ENCODE results near the gene SYT3.

SYT3 gene

DNA sequence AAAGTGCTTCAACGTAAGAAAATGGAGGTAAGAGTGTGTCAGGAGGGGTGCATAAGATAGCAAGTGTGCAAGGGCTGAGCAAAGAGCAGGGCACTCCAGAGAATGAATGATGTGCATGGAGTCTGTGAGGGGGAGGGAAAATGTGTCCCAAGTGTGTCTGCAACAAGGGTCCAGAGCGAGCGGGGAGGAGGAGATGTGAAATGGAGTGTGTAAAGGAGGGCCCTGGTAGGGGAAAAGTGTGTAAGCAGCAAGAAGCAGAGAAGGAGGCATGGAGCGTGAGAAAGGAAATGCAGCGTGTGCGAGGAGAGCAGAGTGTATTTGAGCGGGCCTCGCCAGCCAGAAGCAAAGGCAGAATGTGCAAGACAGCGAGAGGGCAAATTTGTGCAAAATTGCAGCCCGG is 21.3 kb upstream of the SYT3 start:
- DNase-seq = no peak
- no peaks in the 10 kb centered on the region for H3K36me3 ChIP-seq
- H3K9me3 ChIP-seq = no peaks in the 10 kb centered on the region
- H3K27me3 ChIP-seq = peaks cover 0 to 72% of the 10 kb centered on the region in 2 donors
- no peak overlapping the region for H3K27ac ChIP-seq
- peaks cover 0 to 19% (median 14%) of the 10 kb centered on the region in 4 donors for H3K4me1 ChIP-seq
- H3K4me3 ChIP-seq = no peak overlapping the region
- intact Hi-C loops (cut with DNase I; ENCODE audit: low total_unique reads) = no loop called here
- TF ChIP-seq, protein P1, sequence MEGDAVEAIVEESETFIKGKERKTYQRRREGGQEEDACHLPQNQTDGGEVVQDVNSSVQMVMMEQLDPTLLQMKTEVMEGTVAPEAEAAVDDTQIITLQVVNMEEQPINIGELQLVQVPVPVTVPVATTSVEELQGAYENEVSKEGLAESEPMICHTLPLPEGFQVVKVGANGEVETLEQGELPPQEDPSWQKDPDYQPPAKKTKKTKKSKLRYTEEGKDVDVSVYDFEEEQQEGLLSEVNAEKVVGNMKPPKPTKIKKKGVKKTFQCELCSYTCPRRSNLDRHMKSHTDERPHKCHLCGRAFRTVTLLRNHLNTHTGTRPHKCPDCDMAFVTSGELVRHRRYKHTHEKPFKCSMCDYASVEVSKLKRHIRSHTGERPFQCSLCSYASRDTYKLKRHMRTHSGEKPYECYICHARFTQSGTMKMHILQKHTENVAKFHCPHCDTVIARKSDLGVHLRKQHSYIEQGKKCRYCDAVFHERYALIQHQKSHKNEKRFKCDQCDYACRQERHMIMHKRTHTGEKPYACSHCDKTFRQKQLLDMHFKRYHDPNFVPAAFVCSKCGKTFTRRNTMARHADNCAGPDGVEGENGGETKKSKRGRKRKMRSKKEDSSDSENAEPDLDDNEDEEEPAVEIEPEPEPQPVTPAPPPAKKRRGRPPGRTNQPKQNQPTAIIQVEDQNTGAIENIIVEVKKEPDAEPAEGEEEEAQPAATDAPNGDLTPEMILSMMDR (IDR thresholded peaks at IDR 0.05) = no peak

- peaks cover 0 to 18% (median 14%) of the 10 kb centered on the region in 4 donors for H3K4me1 ChIP-seq
- DNase-seq = no peak
- intact Hi-C loops (cut with DNase I; ENCODE audit: low total_unique reads) = no loop called here
- no peak overlapping the region for H3K27ac ChIP-seq
- H3K9me3 ChIP-seq = peaks cover 0 to 6% (median 5%) of the 10 kb centered on the region in 3 donors
- no peak overlapping the region for H3K4me3 ChIP-seq
- peaks cover 0 to 74% of the 10 kb centered on the region in 2 donors for H3K27me3 ChIP-seq
- no peaks in the 10 kb centered on the region for H3K36me3 ChIP-seq
- TF ChIP-seq, protein P1 (IDR thresholded peaks at IDR 0.05) = no peak
Observed at GRCh38 chr19:50660088-50660366, 20.3 kb upstream of the SYT3 start.

DNA sequence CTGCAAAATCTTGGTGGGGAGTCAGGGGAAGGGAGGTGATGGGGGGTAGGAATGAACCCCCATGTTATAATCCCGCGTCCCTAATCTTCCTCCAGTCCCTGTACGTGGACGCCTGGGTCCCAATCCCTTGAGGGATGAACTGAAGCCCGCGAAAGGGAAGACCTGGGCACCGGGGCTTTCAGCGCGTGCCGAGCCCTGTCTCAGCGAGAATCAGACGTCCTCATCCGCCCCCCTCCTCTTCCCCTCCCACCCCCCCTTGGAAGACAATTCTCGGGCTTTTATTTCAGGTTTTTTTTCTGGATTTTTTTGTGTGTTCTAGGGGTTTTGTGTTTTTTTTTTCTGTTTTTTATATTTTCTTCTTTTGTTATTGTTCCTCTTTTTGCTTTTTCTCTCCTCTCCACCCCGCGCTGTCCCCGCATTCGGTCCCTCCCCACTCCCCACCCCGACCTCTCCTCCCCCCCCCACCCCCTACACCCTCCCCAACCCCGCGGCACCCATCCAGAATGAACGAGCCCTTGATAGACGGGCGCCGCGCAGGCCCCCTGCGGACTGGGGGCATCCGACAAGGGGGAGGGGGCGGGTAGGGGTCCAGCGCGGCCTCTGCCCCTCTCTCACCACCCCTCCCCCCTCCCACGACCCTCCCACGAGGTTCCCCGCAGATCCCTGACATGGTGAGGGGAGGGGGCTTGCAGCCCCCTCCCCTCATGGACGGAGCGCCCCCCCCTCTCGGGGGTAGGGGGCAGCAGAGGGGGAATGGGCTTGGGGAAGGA is 19.8 kb upstream of the SYT3 start:
- Histone ChIP-seq H3K4me3 (no peak overlapping the region), H3K4me1 (peaks cover 0 to 18% (median 14%) of the 10 kb centered on the region in 4 donors), H3K27ac (no peak overlapping the region), H3K9me3 (peaks cover 0 to 11% (median 10%) of the 10 kb centered on the region in 3 donors), H3K36me3 (no peaks in the 10 kb centered on the region), H3K27me3 (peaks cover 0 to 74% of the 10 kb centered on the region in 2 donors)
- intact Hi-C loops (cut with DNase I; ENCODE audit: low total_unique reads) = no loop called here
- DNase-seq = no peak
- TF ChIP-seq, protein P1 (IDR thresholded peaks at IDR 0.05) = no peak

DNA sequence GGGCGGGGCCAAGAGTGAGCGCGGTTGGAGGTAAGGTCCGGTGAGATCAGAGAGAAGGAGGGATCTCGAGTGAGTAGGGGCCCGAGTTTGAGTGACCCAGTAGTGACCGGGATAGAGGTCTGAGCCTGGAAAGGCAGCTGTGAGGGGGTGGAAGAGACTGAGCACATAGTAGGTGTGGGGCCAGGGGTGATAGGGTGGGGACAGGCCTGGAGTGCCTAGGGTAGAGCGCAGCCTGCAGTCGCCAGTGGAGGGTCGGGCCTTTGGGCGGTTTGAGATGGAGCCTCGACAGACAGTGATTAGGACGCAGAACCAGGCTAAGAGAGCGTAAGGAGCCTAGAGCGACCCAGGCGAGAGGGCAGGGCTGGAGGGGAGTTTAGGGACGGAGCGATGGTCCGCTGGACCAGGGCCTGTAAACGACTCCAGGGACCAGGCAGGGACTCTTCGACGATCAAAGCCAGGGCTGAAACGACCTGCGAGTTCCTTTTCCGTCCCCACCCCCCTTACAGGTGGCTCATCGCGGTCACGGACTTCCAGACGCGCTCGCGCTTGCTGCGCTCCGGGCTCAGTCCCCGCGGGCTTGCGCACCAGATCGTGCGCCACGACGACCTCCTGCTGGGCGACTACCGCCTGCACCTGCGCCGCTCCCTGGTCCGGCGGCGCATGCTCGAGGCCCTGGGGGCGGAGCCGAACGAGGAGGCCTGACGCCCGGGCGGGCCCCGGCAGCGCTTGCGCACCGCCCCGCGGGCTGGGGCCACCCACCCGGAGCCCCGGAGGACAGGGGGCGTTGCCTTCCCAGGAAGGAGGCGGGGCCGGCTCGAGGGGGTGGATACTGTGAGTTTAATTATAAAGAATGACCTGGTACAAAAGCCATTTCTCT is 19.0 kb upstream of the SYT3 start:
- Histone ChIP-seq H3K27me3 (peaks cover 0 to 74% of the 10 kb centered on the region in 2 donors), H3K36me3 (no peaks in the 10 kb centered on the region), H3K27ac (no peak overlapping the region), H3K4me1 (peaks cover 0 to 18% (median 14%) of the 10 kb centered on the region in 4 donors), H3K9me3 (peaks cover 0 to 12% (median 11%) of the 10 kb centered on the region in 3 donors), H3K4me3 (peak overlapping the region in 1 of 2 donors; percentile 30)
- intact Hi-C loops (cut with DNase I; ENCODE audit: low total_unique reads) = no loop called here
- TF ChIP-seq, protein P1 (IDR thresholded peaks at IDR 0.05) = no peak
- peak in 1 of 2 donors; percentile 30 for DNase-seq

DNA sequence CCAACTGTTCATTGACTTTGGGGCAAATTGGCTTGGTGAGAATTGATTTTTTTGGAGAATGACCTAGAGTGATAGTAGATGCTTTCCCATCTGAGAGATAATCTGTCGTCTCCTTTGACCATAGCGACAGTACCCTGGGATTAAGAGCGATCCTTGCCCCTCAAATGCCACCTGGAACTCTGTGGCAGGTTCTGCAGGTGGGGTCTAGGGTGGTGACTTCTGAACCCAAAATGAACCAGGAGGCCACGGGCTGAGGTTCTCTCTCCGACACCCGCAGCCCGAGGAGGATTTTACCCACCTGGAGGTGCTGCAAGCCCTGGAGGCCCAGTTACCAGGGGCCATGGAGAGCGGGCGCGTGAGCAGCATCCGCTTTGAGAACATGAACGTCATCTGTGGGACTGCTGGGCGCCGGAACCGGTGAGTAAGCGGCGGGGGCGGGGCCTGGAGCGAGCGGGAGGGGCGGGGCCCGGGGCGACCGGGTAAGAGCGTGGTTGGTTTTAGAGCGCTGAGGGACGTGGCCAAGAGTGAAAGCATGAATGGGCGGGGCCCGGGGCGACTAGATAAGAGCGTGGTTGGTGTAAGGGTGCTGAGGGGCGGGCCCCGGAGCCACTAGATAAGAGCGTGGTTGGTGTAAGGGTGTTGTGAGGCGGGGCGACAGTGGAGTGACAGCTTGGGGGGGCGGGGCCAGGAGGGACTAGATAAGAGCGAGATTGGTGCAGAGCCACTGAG is 18.2 kb upstream of the SYT3 start:
- H3K4me3 ChIP-seq = peak overlapping the region in 1 of 2 donors; percentile 30
- no peak overlapping the region for H3K27ac ChIP-seq
- H3K9me3 ChIP-seq = peaks cover 0 to 12% (median 11%) of the 10 kb centered on the region in 3 donors
- intact Hi-C loops (cut with DNase I; ENCODE audit: low total_unique reads) = no loop called here
- DNase-seq = peak; percentile 70 to 74
- peaks cover 0 to 73% of the 10 kb centered on the region in 2 donors for H3K27me3 ChIP-seq
- TF ChIP-seq, protein P1 (IDR thresholded peaks at IDR 0.05) = no peak
- peaks cover 0 to 18% (median 14%) of the 10 kb centered on the region in 4 donors for H3K4me1 ChIP-seq
- no peaks in the 10 kb centered on the region for H3K36me3 ChIP-seq

Data from tibial artery (tissue), 4 donors.